K562 (cell line): Measurements from ENCODE around the gene PGS1. TPM values are rescaled to one million over a fixed set of nuclear protein-coding genes. Genes with fewer than 3 reads are reported as not detected.

Experiments
- CCNT2 ChIP-seq: IDR thresholded peaks from 2 replicates; pipeline ENCODE4 v1.6.1; 2011; ENCODE audit warnings: borderline replicate concordance, low read depth, mild to moderate bottlenecking, moderate library complexity, mixed read lengths, low read length; ENCODE audit not compliant: insufficient read length; ENCODE audit errors: extremely low read depth
- EHMT2 ChIP-seq: fragments of 450-650 bp; IDR thresholded peaks from 2 replicates; pipeline ENCODE4 v1.6.1; 2018; ENCODE audit warnings: antibody characterized with exemption
- FOXP1 ChIP-seq: sonication (generic); formaldehyde crosslinking; IDR thresholded peaks from 2 replicates; pipeline ENCODE4 v1.8.0; 2022; ENCODE audit warnings: mild to moderate bottlenecking, missing genetic modification reagents
- HMG20A ChIP-seq: fragments of 450-650 bp; formaldehyde crosslinking; conservative IDR thresholded peaks from 2 replicates; pipeline ENCODE4 v1.4.0; 2020; ENCODE audit warnings: mild to moderate bottlenecking, mixed read lengths
- JUND ChIP-seq, 2 experiments: IDR thresholded peaks; 2 replicates in 1 of 2; 3 replicates in 1 of 2; pipeline ENCODE4 v1.6.1; 2011; ENCODE audit warnings: borderline replicate concordance in 2 of 2, low read depth in 2 of 2, low read length in 2 of 2, improper control_type of control experiment in 1 of 2, missing biosample characterization in 1 of 2, missing genetic modification characterization in 1 of 2, missing genetic modification reagents in 1 of 2
- KAT7 ChIP-seq: sonication (generic); formaldehyde crosslinking; IDR thresholded peaks from 2 replicates; pipeline ENCODE4 v1.8.0; 2022; ENCODE audit warnings: missing genetic modification reagents, mild to moderate bottlenecking, borderline replicate concordance
- KLF16 ChIP-seq: IDR thresholded peaks from 2 replicates; pipeline ENCODE4 v1.6.1; 2016; ENCODE audit warnings: antibody characterized with exemption
- MAZ ChIP-seq, 2 experiments: fragments of 450-650 bp in 1 of 2; sonication (generic) in 1 of 2; formaldehyde crosslinking; IDR thresholded peaks in 1 of 2; conservative IDR thresholded peaks in 1 of 2; 2 replicates each; pipeline versions ENCODE4 v1.4.0 to v1.5.0; 2020; ENCODE audit warnings: mild to moderate bottlenecking in 1 of 2, missing genetic modification reagents in 1 of 2
- MECOM ChIP-seq: fragments of 250-450 bp; sonication (Bioruptor Pico); IDR thresholded peaks from 2 replicates; pipeline ENCODE4 v1.8.0; 2022; ENCODE audit warnings: inconsistent platforms
- TRIM24 ChIP-seq, 2 experiments: fragments of 450-650 bp; IDR thresholded peaks; 2 replicates each; pipeline ENCODE4 v1.6.1; 2016
- ZNF184 ChIP-seq: sonication (generic); formaldehyde crosslinking; IDR thresholded peaks from 2 replicates; pipeline ENCODE4 v1.5.0; 2020; ENCODE audit warnings: missing genetic modification reagents
- ZNF318 ChIP-seq, 2 experiments: fragments of 450-650 bp; IDR thresholded peaks; 2 replicates each; pipeline ENCODE4 v1.6.1; 2016; ENCODE audit warnings: mild to moderate bottlenecking in 2 of 2, borderline replicate concordance in 1 of 2, low read depth in 1 of 2, moderate library complexity in 1 of 2
- polyA plus RNA-seq, 8 experiments: library from polyadenylated mRNA; depleted of rRNA in 4 of 8; stranded (reverse) in 5 of 8; unstranded in 3 of 8; fragments of >200 nt; fragmentation: Nextera tagmentation in 2 of 8; fragmentation: Illumina TruSeq in 1 of 8; extraction: Ambion mirVana in 2 of 8; extraction: Trizol in 1 of 8; gene quantifications; 2 replicates each; pipeline versions ENCODE4 v1.2.1 to v1.2.3, GENCODE V29; 2011 to 2014; ENCODE audit warnings: inconsistent platforms in 1 of 8, missing spikeins in 1 of 8
- total RNA-seq, 7 experiments: library from RNA; depleted of rRNA in 6 of 7; stranded (reverse); fragments of >200 nt in 6 of 7; fragmentation: Illumina TruSeq in 2 of 7; extraction: Trizol in 2 of 7; gene quantifications; 2 replicates each; pipeline versions ENCODE4 v1.2.1 to v1.2.3, GENCODE V29; 2011 to 2021; ENCODE audit warnings: low replicate concordance in 1 of 7
- TF ChIP-seq, protein P1 (sequence below): IDR thresholded peaks from 2 replicates; pipeline ENCODE4 v1.6.1; 2016; ENCODE audit warnings: missing genetic modification characterization, missing compliant biosample characterization
- TF ChIP-seq, protein P2 (sequence below): fragments of 450-650 bp; IDR thresholded peaks from 2 replicates; pipeline ENCODE4 v1.7.0; 2016; ENCODE audit warnings: borderline replicate concordance

Gene PGS1
- total and polyA plus RNA-seq, 9 of the 15 experiments (the other 6 are each of a cell fraction or from before 2014, with no cell fraction given) = 1.3 to 39.4 (median 22.3) TPM

DNA sequence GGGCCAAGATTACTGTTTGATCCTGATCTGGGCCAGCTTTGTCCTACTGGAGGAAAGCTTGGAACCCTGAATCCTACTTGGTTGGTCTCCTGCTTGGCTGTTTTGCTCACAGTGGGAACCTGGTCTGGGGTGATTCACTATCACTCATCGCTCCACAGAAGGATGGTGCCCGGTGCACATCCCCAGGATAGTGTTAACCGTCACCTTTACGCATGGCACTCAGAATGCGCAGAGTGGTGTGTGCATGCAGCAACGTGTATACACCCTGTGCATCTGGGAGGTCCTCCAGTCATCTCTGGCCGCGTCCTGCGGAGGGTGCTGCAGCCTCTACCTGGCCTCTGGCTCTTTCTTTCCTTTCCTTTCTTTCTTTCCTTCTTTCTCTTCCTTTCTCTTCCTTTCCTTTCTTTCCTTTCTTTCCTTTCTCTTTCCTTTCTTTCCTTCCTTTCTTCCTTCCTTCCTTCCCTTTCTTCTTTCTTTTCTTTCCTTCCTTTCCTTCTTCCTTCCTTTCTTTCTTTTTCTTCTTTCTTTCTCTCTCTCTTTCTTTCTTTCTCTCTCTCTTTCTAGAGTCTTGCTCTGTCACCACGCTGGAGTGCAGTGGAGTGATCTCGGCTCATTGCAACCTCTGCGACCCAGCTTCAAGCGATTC is 31.7 kb upstream of the PGS1 start (continued):
- TF ChIP-seq ZNF318 (IDR thresholded peaks at IDR 0.05; ENCODE audit: borderline replicate concordance in 1 of 2, low read depth in 1 of 2) = no peak
- no peak for TF ChIP-seq MECOM (CRISPR knock-in tag)
- TF ChIP-seq TRIM24 (IDR thresholded peaks at IDR 0.05) = no peak
- TF ChIP-seq MAZ (CRISPR knock-in tag; conservative IDR thresholded peaks at IDR 0.05 in 1 of 2, IDR thresholded peaks at IDR 0.05 in 1 of 2) = no peak
- no peak for TF ChIP-seq CCNT2
- TF ChIP-seq, protein P1, sequence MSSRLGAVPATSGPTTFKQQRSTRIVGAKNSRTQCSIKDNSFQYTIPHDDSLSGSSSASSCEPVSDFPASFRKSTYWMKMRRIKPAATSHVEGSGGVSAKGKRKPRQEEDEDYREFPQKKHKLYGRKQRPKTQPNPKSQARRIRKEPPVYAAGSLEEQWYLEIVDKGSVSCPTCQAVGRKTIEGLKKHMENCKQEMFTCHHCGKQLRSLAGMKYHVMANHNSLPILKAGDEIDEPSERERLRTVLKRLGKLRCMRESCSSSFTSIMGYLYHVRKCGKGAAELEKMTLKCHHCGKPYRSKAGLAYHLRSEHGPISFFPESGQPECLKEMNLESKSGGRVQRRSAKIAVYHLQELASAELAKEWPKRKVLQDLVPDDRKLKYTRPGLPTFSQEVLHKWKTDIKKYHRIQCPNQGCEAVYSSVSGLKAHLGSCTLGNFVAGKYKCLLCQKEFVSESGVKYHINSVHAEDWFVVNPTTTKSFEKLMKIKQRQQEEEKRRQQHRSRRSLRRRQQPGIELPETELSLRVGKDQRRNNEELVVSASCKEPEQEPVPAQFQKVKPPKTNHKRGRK (tag) = peak; percentile 96
- TF ChIP-seq ZNF184 = no peak
- TF ChIP-seq JUND (IDR thresholded peaks at IDR 0.05; ENCODE audit: borderline replicate concordance, low read depth, low read length) = no peak
- no peak for TF ChIP-seq JUND (tag; IDR thresholded peaks at IDR 0.05; ENCODE audit: borderline replicate concordance, low read depth, low read length)
- TF ChIP-seq KAT7 (CRISPR knock-in tag) = no peak
- no peak for TF ChIP-seq EHMT2
- TF ChIP-seq KLF16 = no peak
- no peak for TF ChIP-seq FOXP1 (CRISPR knock-in tag)
- no peak for TF ChIP-seq HMG20A (CRISPR knock-in tag)
- TF ChIP-seq, protein P2, sequence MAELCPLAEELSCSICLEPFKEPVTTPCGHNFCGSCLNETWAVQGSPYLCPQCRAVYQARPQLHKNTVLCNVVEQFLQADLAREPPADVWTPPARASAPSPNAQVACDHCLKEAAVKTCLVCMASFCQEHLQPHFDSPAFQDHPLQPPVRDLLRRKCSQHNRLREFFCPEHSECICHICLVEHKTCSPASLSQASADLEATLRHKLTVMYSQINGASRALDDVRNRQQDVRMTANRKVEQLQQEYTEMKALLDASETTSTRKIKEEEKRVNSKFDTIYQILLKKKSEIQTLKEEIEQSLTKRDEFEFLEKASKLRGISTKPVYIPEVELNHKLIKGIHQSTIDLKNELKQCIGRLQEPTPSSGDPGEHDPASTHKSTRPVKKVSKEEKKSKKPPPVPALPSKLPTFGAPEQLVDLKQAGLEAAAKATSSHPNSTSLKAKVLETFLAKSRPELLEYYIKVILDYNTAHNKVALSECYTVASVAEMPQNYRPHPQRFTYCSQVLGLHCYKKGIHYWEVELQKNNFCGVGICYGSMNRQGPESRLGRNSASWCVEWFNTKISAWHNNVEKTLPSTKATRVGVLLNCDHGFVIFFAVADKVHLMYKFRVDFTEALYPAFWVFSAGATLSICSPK = no peak
